HG02981 (cell line): ENCODE measurements around the gene MYOZ2.
"Not testable (repeated sequence)": the region's sequence is repeated elsewhere in the genome, so short reads cannot be mapped to it uniquely, and the experiment has no call there.

Experiments
- ATAC-seq: cut with Tn5 transposase; IDR thresholded peaks from one replicate; pipeline ENCODE4 v1.9.1; 2021; ENCODE audit warnings: mild to moderate bottlenecking, moderate library complexity; ENCODE audit not compliant: unreplicated experiment

Gene MYOZ2

GRCh38 chr4:119125931-119126330 is 9.7 kb upstream of the MYOZ2 start:
- ATAC-seq = no peak

- no peak for ATAC-seq
Observed at GRCh38 chr4:119128148-119128547, 7.5 kb upstream of the MYOZ2 start.

GRCh38 chr4:119130365-119131065 is 5.1 kb upstream of the MYOZ2 start:
- ATAC-seq = no peak

DNA sequence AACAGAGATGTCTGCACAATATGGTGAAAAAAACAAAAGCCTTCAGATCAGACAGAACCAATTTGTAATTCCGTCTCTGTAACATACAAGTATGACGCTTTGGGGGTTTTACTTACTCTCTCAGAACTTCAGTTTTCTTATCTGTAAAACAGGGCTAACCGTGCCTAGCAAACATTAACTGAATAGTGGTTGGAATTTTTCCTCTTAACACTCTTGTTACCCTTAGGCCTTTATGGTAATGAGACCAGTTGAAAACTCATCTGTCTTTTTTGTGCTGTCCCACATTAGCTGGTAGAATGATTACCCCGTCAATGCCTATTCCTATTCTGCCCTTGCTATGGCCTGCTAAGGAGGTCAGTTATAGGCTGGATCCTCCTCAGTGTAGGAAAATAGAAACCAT is 4.5 kb upstream of the MYOZ2 start:
- no peak for ATAC-seq

DNA sequence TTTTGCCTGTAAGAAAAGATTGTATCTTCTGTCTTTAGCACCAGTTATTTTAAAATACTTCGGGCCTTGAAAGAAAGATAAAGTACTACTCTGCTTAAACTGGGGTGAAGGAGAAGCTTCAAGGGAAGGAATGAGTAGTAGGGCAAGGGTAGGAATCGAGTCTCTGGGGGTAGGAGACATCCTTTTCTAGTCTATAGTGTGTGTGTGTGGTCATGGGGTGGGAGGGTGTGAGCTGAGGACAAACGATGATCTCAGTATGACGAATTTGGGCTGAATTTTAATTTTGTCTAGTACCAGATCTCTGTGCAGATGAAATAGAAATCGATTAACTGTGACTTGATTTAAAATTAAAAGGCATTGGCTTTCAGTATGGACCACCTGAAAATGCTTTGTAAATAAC is 3.3 kb upstream of the MYOZ2 start:
- ATAC-seq = no peak

DNA sequence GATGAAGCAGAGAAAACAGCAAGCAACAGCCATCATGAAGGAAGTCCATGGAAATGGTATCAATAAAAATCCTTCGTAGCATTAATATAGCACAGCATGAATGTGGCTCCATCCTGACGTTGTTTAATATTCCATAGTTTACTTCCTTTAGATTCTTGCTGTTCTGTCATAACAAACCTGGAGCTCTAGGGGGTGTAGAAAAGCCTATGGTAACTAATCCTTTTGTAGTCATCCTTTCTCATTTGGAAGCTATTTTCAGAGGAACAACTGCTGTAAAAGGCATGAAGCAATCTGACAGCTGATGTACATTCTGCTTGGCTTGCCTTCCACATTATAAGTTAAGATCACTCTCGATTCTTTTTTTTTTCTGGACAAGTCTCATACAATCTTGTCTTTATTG is 914 bp downstream of the MYOZ2 start:
- no peak for ATAC-seq

DNA sequence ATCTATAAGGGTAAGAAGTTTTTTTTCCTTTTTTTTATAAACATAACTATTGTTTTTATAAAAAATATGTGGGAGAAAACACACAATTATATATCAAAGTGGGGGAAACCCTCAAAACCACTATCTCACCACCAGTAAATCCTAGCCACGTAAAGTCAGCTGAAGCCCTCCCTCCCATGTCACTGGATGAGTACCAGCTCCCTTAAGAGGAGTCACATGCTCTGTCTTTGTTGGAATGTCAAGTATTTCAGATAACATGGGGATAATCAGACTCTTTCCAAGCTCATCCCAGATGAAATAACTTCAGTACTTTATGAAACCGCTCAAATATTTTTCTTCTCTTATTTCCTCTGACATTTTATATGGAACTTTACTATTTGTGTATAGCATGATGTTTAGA is 2.4 kb downstream of the MYOZ2 start:
- ATAC-seq = no peak

GRCh38 chr4:119139311-119139710 is 3.7 kb downstream of the MYOZ2 start:
- ATAC-seq = no peak

DNA sequence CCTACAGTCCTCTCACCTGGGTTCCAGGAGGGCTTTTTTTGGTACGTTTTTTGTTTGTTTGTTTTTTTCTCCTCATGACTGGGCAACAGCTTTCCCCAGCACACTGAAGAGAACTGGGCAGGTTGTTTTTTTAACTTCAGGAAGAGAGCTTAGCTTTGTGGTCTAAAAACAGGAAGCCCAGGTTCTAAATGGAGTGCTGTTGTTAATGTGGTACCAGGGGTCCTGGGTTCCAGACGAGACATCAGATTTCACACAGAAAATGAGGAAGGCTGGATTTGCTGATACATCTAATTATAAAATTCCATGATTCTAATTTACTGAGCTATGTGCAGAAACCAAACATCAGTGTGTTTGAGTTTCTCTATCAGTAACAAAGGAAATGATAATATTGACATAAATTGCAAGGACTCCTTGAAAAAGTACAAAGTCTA is 4.2 kb downstream of the MYOZ2 start:
- no peak for ATAC-seq

GRCh38 chr4:119141283-119141682 is 5.7 kb downstream of the MYOZ2 start:
- not testable (repeated sequence) for ATAC-seq

GRCh38 chr4:119142833-119143232 is 7.2 kb downstream of the MYOZ2 start:
- ATAC-seq = no peak

- not testable (repeated sequence) for ATAC-seq
Observed at GRCh38 chr4:119143341-119143740, 7.7 kb downstream of the MYOZ2 start.

DNA sequence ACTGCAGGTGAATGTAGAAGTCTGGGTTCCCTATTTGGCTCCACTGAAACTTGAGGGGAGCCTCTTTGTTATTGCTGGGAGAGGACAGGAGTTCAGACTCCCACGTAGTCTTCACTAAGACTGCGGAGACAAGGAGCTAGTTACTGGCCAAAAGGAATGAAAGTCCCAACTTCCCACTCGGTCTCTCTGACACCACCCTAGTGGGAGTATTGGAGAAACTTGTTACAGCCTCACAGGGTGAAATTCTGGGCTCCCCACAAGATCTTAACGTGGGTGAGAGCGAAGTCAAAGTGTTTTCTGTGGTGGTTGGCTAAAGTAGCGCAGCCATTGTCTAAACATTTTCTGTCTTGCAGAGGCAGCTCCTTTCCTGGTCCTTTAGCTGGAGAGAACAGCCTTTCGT is 13.5 kb downstream of the MYOZ2 start:
- no peak for ATAC-seq

DNA sequence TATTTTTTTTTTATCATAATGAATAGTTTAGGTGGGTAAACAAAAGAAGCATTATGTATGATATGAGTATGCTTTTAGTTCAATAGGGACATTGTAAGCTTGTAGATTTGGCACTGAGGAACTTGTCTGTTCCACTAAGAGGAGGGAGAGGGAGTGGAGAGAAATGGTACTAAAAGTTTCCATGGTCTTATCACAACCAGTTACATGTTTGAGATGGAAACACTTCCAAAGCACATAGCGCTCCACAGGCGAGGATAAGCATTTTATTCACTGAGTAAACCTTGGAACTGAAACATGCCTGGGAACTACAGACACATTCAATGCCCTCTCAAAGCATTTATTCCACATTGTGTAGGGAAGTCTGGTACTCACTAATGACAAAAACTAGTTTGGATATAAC is 15.5 kb downstream of the MYOZ2 start:
- ATAC-seq = no peak

GRCh38 chr4:119152741-119153140 is 17.1 kb downstream of the MYOZ2 start:
- no peak for ATAC-seq

GRCh38 chr4:119162174-119162573 is 26.5 kb downstream of the MYOZ2 start:
- no peak for ATAC-seq

DNA sequence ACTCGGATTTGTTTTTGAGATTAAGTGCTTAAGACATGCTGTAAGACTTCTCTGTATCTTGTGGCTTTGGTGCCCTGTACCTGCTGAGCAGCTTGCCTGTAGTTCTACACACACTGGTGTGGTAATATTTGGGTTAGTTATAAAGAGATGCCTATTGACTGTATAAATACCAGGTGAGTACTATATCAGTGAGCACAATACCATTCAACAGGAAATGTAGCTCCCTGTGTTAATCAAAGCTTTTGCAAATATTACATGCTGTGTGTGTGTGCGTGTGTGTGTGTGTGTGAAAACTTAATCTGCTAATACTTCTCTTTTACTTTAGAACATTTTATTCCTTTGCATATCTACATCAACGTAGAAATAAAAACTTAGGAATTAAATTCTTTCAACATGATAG is 30.1 kb downstream of the MYOZ2 start:
- no peak for ATAC-seq

DNA sequence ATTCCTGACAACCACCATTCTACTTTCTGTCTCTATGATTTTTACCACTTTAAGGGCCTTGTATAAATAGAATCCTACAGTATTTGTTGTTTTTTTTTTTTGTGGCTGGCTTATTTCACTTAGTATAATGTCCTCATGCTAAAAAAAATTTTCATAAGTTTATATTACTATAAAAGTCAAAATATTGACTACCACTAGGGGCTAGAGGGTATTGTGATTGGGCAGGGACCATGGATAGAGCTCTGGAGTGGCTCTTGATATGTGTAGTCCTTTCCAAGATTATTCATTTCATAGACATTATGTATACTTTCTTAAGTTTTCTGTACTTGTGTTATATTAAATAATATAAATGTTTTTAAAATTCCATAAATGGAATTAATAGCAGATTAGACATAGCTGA is 34.6 kb downstream of the MYOZ2 start:
- ATAC-seq = no peak

GRCh38 chr4:119172223-119172622 is 36.6 kb downstream of the MYOZ2 start:
- no peak for ATAC-seq

GRCh38 chr4:119173729-119174361 is 38.2 kb downstream of the MYOZ2 start:
- ATAC-seq = not testable (repeated sequence)

DNA sequence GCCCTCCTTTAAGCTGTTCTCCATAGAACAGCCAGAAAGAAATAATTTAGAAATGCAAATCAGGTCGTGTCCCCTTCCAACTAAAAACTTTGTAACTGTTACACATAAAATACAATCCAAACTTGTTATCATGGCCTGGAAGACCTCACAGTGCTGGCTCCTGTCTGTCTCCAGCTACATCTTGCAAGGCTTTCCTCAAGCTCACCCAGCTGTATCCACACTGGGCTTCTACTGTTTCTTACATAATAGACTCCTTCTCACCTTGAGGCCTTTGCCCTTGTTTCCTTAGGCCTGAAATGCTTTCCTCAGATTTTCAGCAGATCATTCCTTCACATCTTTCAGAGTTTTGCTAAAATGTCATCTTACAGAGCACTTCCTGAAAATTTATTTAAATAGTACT is 43.4 kb downstream of the MYOZ2 start:
- no peak for ATAC-seq

DNA sequence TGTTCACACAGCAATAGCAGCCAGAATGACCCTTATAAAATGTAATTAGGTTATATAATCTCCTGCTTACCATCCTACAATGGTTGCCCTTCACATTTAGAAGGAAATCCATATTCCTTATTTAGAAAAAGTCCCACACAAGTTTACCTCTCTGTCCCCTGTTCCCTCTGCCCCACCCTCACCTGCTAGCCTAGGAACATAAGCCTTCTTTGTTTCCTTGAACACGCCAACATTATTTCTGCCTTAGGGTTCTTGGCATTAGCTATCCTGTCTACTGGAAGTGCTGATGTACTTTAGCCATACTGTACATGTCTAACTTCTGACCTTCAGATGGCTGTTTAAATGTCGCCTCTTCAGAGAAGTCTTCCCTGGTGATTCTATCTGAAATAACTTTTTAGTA is 48.5 kb downstream of the MYOZ2 start:
- ATAC-seq = no peak

- no peak for ATAC-seq
Observed at GRCh38 chr4:119189638-119190037, 54.0 kb downstream of the MYOZ2 start.
